ENCODE measurements around the gene NCK2. TPM values are rescaled to one million over a fixed set of nuclear protein-coding genes. Genes with fewer than 3 reads are reported as not detected.

Gene NCK2
- total RNA-seq, 3 donors from 2014 or later = 52.2 to 66.4 (median 57.6) TPM

- ATAC-seq (no peak), DNase-seq (no peak)
- Histone ChIP-seq H3K4me1 (ENCODE audit: low read depth) (no peaks in the 10 kb centered on the region), H3K9me3 (no peaks in the 10 kb centered on the region), H3K36me3 (ENCODE audit: low read depth) (no peaks in the 10 kb centered on the region), H3K4me3 (no peak overlapping the region)
- no peak for TF ChIP-seq CTCF (IDR thresholded peaks at IDR 0.05)
- intact Hi-C loops (cut with DNase I, micrococcal nuclease) = no loop called here
Measured at GRCh38 chr2:105845976-105846375, 101.3 kb downstream of the NCK2 start.

GRCh38 chr2:105847056-105847455, 102.3 kb downstream of the NCK2 start:
- no peak for TF ChIP-seq CTCF (IDR thresholded peaks at IDR 0.05)
- Histone ChIP-seq H3K4me1 (ENCODE audit: low read depth) (no peaks in the 10 kb centered on the region), H3K36me3 (ENCODE audit: low read depth) (no peaks in the 10 kb centered on the region), H3K9me3 (no peaks in the 10 kb centered on the region), H3K4me3 (no peak overlapping the region)
- DNase-seq (no peak), ATAC-seq (no peak)
- intact Hi-C loops (cut with DNase I, micrococcal nuclease) = no loop called here

- Histone ChIP-seq H3K4me3 (no peak overlapping the region), H3K4me1 (ENCODE audit: low read depth) (no peaks in the 10 kb centered on the region), H3K36me3 (ENCODE audit: low read depth) (no peaks in the 10 kb centered on the region), H3K9me3 (no peaks in the 10 kb centered on the region)
- ATAC-seq (no peak), DNase-seq (no peak)
- intact Hi-C loops (cut with DNase I, micrococcal nuclease) = no loop called here
- no peak for TF ChIP-seq CTCF (IDR thresholded peaks at IDR 0.05)
Measured at GRCh38 chr2:105848367-105848766, 103.7 kb downstream of the NCK2 start.

GRCh38 chr2:105849431-105850179, 104.9 kb downstream of the NCK2 start:
- Histone ChIP-seq H3K4me1 (ENCODE audit: low read depth) (no peaks in the 10 kb centered on the region), H3K4me3 (no peak overlapping the region), H3K36me3 (ENCODE audit: low read depth) (no peaks in the 10 kb centered on the region), H3K9me3 (no peaks in the 10 kb centered on the region)
- ATAC-seq (no peak), DNase-seq (no peak)
- intact Hi-C loops (cut with DNase I, micrococcal nuclease) = no loop called here
- no peak for TF ChIP-seq CTCF (IDR thresholded peaks at IDR 0.05)

- Histone ChIP-seq H3K4me3 (no peak overlapping the region), H3K4me1 (ENCODE audit: low read depth) (no peaks in the 10 kb centered on the region), H3K36me3 (ENCODE audit: low read depth) (no peaks in the 10 kb centered on the region), H3K9me3 (no peaks in the 10 kb centered on the region)
- ATAC-seq (no peak), DNase-seq (no peak)
- intact Hi-C loops (cut with DNase I, micrococcal nuclease) = no loop called here
- no peak for TF ChIP-seq CTCF (IDR thresholded peaks at IDR 0.05)
Measured at GRCh38 chr2:105852066-105852465, 107.4 kb downstream of the NCK2 start.
